ENCODE data around the gene NAT14.

GRCh38 chr19:55436847-55437246 lies 48.1 kb upstream of the NAT14 start:
- TF ChIP-seq ZSCAN18 (CRISPR knock-in tag; IDR thresholded peaks at IDR 0.05) = no peak
- no peak for TF ChIP-seq CTCF (IDR thresholded peaks at IDR 0.05)
